Loucy (cell line): ENCODE measurements around the gene MYD88.

ENCODE experiments used
- H2AFZ ChIP-seq: fragments of 200-600 bp; sonication (generic); 2 replicates; pipeline ENCODE4 v1.6.0; 2016; ENCODE audit warnings: antibody characterized with exemption, mild to moderate bottlenecking, low read length, moderate library complexity
- H3F3A ChIP-seq: fragments of 200-600 bp; 2 replicates; pipeline ENCODE4 v1.6.0; 2016; ENCODE audit warnings: antibody characterized with exemption, low read depth, mild to moderate bottlenecking
- H3K27me3 ChIP-seq: fragments of 200-600 bp; sonication (generic); 2 replicates; pipeline ENCODE4 v1.6.1; 2014; ENCODE audit warnings: low read length, mild to moderate bottlenecking; ENCODE audit not compliant: insufficient read depth, poor library complexity, severe bottlenecking
- H3K36me3 ChIP-seq: fragments of 200-600 bp; sonication (generic); 2 replicates; pipeline ENCODE4 v1.6.1; 2016; ENCODE audit warnings: low read length; ENCODE audit not compliant: insufficient read depth
- H3K4me1 ChIP-seq: fragments of 200-600 bp; sonication (generic); 2 replicates; pipeline ENCODE4 v1.5.1; 2014; ENCODE audit warnings: low read length, mild to moderate bottlenecking; ENCODE audit not compliant: insufficient read depth, poor library complexity, severe bottlenecking
- H3K4me2 ChIP-seq: fragments of 200-600 bp; sonication (generic); 2 replicates; pipeline ENCODE4 v1.6.0; 2014; ENCODE audit warnings: antibody characterized with exemption, low read length, low read depth, mild to moderate bottlenecking; ENCODE audit not compliant: poor library complexity, severe bottlenecking
- H3K4me3 ChIP-seq: fragments of 200-600 bp; sonication (generic); 2 replicates; pipeline ENCODE4 v1.5.1; 2014; ENCODE audit warnings: low read length, mild to moderate bottlenecking, mixed read lengths; ENCODE audit not compliant: poor library complexity, severe bottlenecking
- H3K79me2 ChIP-seq: fragments of 200-600 bp; sonication (generic); 2 replicates; pipeline ENCODE4 v1.6.1; 2014; ENCODE audit warnings: low read length; ENCODE audit not compliant: insufficient read depth
- H3K9ac ChIP-seq: fragments of 200-600 bp; sonication (generic); 2 replicates; pipeline ENCODE4 v1.6.0; 2014; ENCODE audit warnings: mild to moderate bottlenecking, low read depth, low read length, moderate library complexity; ENCODE audit not compliant: poor library complexity, severe bottlenecking
- H3K9me2 ChIP-seq: fragments of 200-600 bp; sonication (generic); replicated peaks from 2 replicates; pipeline ENCODE4 v1.6.1; 2016; ENCODE audit warnings: low read depth, low read length, mixed read lengths
- H3K9me3 ChIP-seq: fragments of 200-600 bp; sonication (generic); 2 replicates; pipeline ENCODE4 v1.6.1; 2014; ENCODE audit warnings: mild to moderate bottlenecking, antibody characterized with exemption, low read length, low read depth; ENCODE audit not compliant: insufficient read depth
- H4K20me1 ChIP-seq: fragments of 200-600 bp; sonication (generic); 2 replicates; pipeline ENCODE4 v1.6.0; 2014; ENCODE audit warnings: antibody characterized with exemption, low read length, mild to moderate bottlenecking; ENCODE audit not compliant: insufficient read depth, poor library complexity, severe bottlenecking
- CTCF ChIP-seq: fragments of 200-600 bp; sonication (generic); conservative IDR thresholded peaks from 2 replicates; pipeline ENCODE4 v1.5.1; 2014; ENCODE audit warnings: mild to moderate bottlenecking, antibody characterized with exemption, low read length
- EZH2phosphoT487 ChIP-seq: fragments of 200-600 bp; IDR thresholded peaks from 2 replicates; pipeline ENCODE4 v1.6.1; 2018; ENCODE audit warnings: antibody characterized with exemption, mild to moderate bottlenecking, moderate library complexity, borderline replicate concordance

Gene MYD88

GRCh38 chr3:38098376-38098723 lies 40.1 kb upstream of the MYD88 start:
- no peak overlapping the region for H2AFZ ChIP-seq
- H3K4me2 ChIP-seq = no peak overlapping the region
- no peaks in the 10 kb centered on the region for H4K20me1 ChIP-seq
- TF ChIP-seq CTCF (no peak), EZH2phosphoT487 (no peak)
- H3K9ac ChIP-seq = no peak overlapping the region
- no peaks in the 10 kb centered on the region for H3K27me3 ChIP-seq
- no peaks in the 10 kb centered on the region for H3K4me1 ChIP-seq
- H3K36me3 ChIP-seq = no peaks in the 10 kb centered on the region
- no peak overlapping the region for H3K4me3 ChIP-seq
- H3F3A ChIP-seq = no peaks in the 10 kb centered on the region
- H3K9me3 ChIP-seq = no peaks in the 10 kb centered on the region
- no peaks in the 10 kb centered on the region for H3K9me2 ChIP-seq
- no peaks in the 10 kb centered on the region for H3K79me2 ChIP-seq

DNA sequence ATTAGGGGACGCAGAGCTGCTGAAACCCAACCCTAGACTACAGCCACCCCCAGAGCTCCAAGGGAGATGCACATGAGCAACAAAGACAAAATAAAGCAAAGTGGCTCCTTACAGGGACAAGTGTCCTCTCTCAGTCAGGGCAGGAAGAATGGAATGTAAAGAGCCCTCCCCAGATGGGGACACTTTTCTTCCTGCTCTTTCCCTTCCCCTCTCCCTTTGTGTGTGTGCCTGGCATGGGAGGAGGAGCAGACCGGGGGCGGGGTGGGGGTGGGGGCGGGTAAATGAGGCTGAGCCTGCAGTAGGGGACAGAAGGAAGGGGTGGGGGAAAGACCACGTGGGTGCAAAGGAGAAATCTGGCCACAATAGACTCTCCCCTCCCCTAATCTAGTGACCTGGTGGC lies 38.9 kb upstream of the MYD88 start:
- Histone ChIP-seq H4K20me1 (no peaks in the 10 kb centered on the region), H3K27me3 (no peaks in the 10 kb centered on the region), H3K4me2 (no peak overlapping the region), H3K9ac (no peak overlapping the region), H3K9me3 (no peaks in the 10 kb centered on the region), H3K79me2 (no peaks in the 10 kb centered on the region), H3K36me3 (no peaks in the 10 kb centered on the region), H3F3A (no peaks in the 10 kb centered on the region), H3K4me1 (no peaks in the 10 kb centered on the region), H3K9me2 (no peaks in the 10 kb centered on the region), H3K4me3 (no peak overlapping the region), H2AFZ (no peak overlapping the region)
- no peak for TF ChIP-seq EZH2phosphoT487
- no peak for TF ChIP-seq CTCF

GRCh38 chr3:38100498-38100897 lies 38.0 kb upstream of the MYD88 start:
- Histone ChIP-seq H3K9me3 (no peaks in the 10 kb centered on the region), H3K4me3 (no peak overlapping the region)

More at GRCh38 chr3:38100498-38100897, 38.0 kb upstream of the MYD88 start:
- Histone ChIP-seq H3K4me1 (no peaks in the 10 kb centered on the region), H3K79me2 (no peaks in the 10 kb centered on the region), H2AFZ (no peak overlapping the region), H3F3A (no peaks in the 10 kb centered on the region), H3K9me2 (no peaks in the 10 kb centered on the region), H4K20me1 (no peaks in the 10 kb centered on the region), H3K4me2 (no peak overlapping the region), H3K36me3 (no peaks in the 10 kb centered on the region), H3K27me3 (no peaks in the 10 kb centered on the region), H3K9ac (no peak overlapping the region)
- TF ChIP-seq CTCF = no peak
- no peak for TF ChIP-seq EZH2phosphoT487
